ENCODE measurements around the gene CCM2. TPM values are rescaled to one million over a fixed set of nuclear protein-coding genes. Genes with fewer than 3 reads are reported as not detected.
"Not testable (repeated sequence)": the region's sequence is repeated elsewhere in the genome, so short reads cannot be mapped to it uniquely, and the experiment has no call there.

The CCM2 gene
- polyA plus RNA-seq, 2 of the 4 experiments (the other 2 are of a cell fraction), result 18.9 to 34.6 TPM

GRCh38 chr7:45033931-45034290, 33.9 kb downstream of the CCM2 start:
- Histone ChIP-seq H3K4me1 (peaks cover 14% of the 10 kb centered on the region; the same call in 1 of the 3 replicates), H3K4me2 (no peak overlapping the region), H3K27ac (peak overlapping the region; percentile 16 to 69; a peak in 3 of 6 replicates), H3K4me3 (no peak overlapping the region), H3K9me3 (no peaks in the 10 kb centered on the region)
- CTCF ChIA-PET, result interaction anchor here (0.6 to 1.1 kb wide), 2 partner anchors 102 to 443 kb away, joined by 3 to 4 read pairs; no protein-coding TSS in a partner anchor
- FAIRE-seq (no peak), ATAC-seq (no peak), DNase-seq (ENCODE audit: low read depth in 1 of 2, low spot score in 1 of 2) (no peak)
- no peak for TF ChIP-seq EHMT2 (IDR thresholded peaks at IDR 0.05; ENCODE audit: low read depth)
- no peak for TF ChIP-seq ESRRA (IDR thresholded peaks at IDR 0.05; ENCODE audit: borderline replicate concordance, low read length)
- TF ChIP-seq NFE2L2 (conservative IDR thresholded peaks at IDR 0.05; ENCODE audit: low read length), result no peak
- no peak for TF ChIP-seq E2F6 (IDR thresholded peaks at IDR 0.05; ENCODE audit: borderline replicate concordance, low read depth)
- TF ChIP-seq ZFP36 (IDR thresholded peaks at IDR 0.05; ENCODE audit: borderline replicate concordance, partially characterized antibody), result no peak
- TF ChIP-seq REST (IDR thresholded peaks at IDR 0.05), result no peak
- TF ChIP-seq FOSL2 (IDR thresholded peaks at IDR 0.05), result no peak
- TF ChIP-seq FOSL2 (CRISPR knock-in tag; IDR thresholded peaks at IDR 0.05), result no peak
- no peak for TF ChIP-seq NPAS2 (CRISPR knock-in tag; IDR thresholded peaks at IDR 0.05; ENCODE audit: borderline replicate concordance)
- no peak for TF ChIP-seq BCL3 (IDR thresholded peaks at IDR 0.05)
- no peak for TF ChIP-seq HOXA7 (CRISPR knock-in tag; IDR thresholded peaks at IDR 0.05)
- TF ChIP-seq CBX8 (IDR thresholded peaks at IDR 0.05), result no peak
- no peak for TF ChIP-seq GATA3 (IDR thresholded peaks at IDR 0.05; ENCODE audit: borderline replicate concordance)
- no peak for TF ChIP-seq BHLHE40 (IDR thresholded peaks at IDR 0.05; ENCODE audit: low read depth, low read length)
- TF ChIP-seq SMC3 (IDR thresholded peaks at IDR 0.05), result no peak
- no peak for TF ChIP-seq HOXB5 (CRISPR knock-in tag; IDR thresholded peaks at IDR 0.05)
- TF ChIP-seq MAZ (IDR thresholded peaks at IDR 0.05; ENCODE audit: borderline replicate concordance, low read depth, low read length), result no peak
- TF ChIP-seq ATOH8 (CRISPR knock-in tag; IDR thresholded peaks at IDR 0.05; ENCODE audit: low read depth), result no peak
- POLR2A ChIA-PET, result no interaction called here
- 80% methylated on average over 4 of the region's 4 CpGs for WGBS (ENCODE audit: missing lambda C conversion rate)

- CTCF ChIA-PET, H3K9me3 ChIP-seq, POLR2A ChIA-PET: not testable (repeated sequence)
These were observed 34.7 kb downstream of the CCM2 start for GRCh38 chr7:45034710-45035109.

GRCh38 chr7:45035371-45035770, 35.4 kb downstream of the CCM2 start:
- no peaks in the 10 kb centered on the region for H3K9me3 ChIP-seq
- peaks cover 14% of the 10 kb centered on the region; the same call in 1 of the 3 replicates for H3K4me1 ChIP-seq
- ChIA-PET CTCF (interaction anchor here (1.1 to 1.2 kb wide), 2 partner anchors 11 to 13 kb away, joined by 3 read pairs; no protein-coding TSS in a partner anchor), POLR2A (no interaction called here)
- no peak overlapping the region for H3K4me2 ChIP-seq
- ATAC-seq (no peak), DNase-seq (ENCODE audit: low read depth in 1 of 2, low spot score in 1 of 2) (no peak), FAIRE-seq (no peak)
- TF ChIP-seq CEBPB (IDR thresholded peaks at IDR 0.05), result no peak
- TF ChIP-seq SREBF2 (IDR thresholded peaks at IDR 0.05), result no peak
- TF ChIP-seq HOXB13 (CRISPR knock-in tag; IDR thresholded peaks at IDR 0.05; ENCODE audit: low read depth), result no peak
- no peak for TF ChIP-seq ZSCAN20 (CRISPR knock-in tag; IDR thresholded peaks at IDR 0.05)
- no peak for TF ChIP-seq RCOR1 (IDR thresholded peaks at IDR 0.05; ENCODE audit: low read depth, low read length)
- TF ChIP-seq RAD21 (conservative IDR thresholded peaks at IDR 0.05 in 1 of 2, IDR thresholded peaks at IDR 0.05 in 1 of 2), result no peak
- no peak for TF ChIP-seq FOXS1 (CRISPR knock-in tag; IDR thresholded peaks at IDR 0.05)
- no peak for TF ChIP-seq RNF2 (IDR thresholded peaks at IDR 0.05; ENCODE audit: borderline replicate concordance, low read depth)
- TF ChIP-seq PHF8 (IDR thresholded peaks at IDR 0.05; ENCODE audit: borderline replicate concordance, low read depth), result no peak
- H3K4me3 ChIP-seq, result no peak overlapping the region
- H3K27ac ChIP-seq, result no peak overlapping the region
- WGBS (ENCODE audit: missing lambda C conversion rate), result 91% methylated on average over 5 of the region's 5 CpGs

More at GRCh38 chr7:45034710-45035109, 34.7 kb downstream of the CCM2 start:
- not testable (repeated sequence) for H3K4me2 ChIP-seq; H3K4me3 ChIP-seq; FAIRE-seq; DNase-seq (ENCODE audit: low read depth in 1 of 2, low spot score in 1 of 2); ATAC-seq; H3K27ac ChIP-seq
- 92% methylated on average over 5 of the region's 5 CpGs for WGBS (ENCODE audit: missing lambda C conversion rate)
- peaks cover 14% of the 10 kb centered on the region; the same call in 1 of the 3 replicates for H3K4me1 ChIP-seq

Measured in A549 (cell line).